ENCODE measurements around the gene ADISSP.

The ADISSP gene

GRCh38 chr20:3778976-3779375, 11.4 kb upstream of the ADISSP start:
- DNase-seq = no peak

GRCh38 chr20:3777716-3778629, 10.4 kb upstream of the ADISSP start:
- DNase-seq = peak; percentile 28

GRCh38 chr20:3777381-3777715, 9.8 kb upstream of the ADISSP start:
- no peak for DNase-seq

GRCh38 chr20:3775457-3776108, 8.0 kb upstream of the ADISSP start:
- DNase-seq = no peak

GRCh38 chr20:3771552-3772058, 4.1 kb upstream of the ADISSP start:
- no peak for DNase-seq

- DNase-seq = peak; percentile 87
Observed at GRCh38 chr20:3768342-3769130, 983 bp upstream of the ADISSP start.

- no peak for DNase-seq
Observed at GRCh38 chr20:3767110-3767426, 485 bp downstream of the ADISSP start.

- DNase-seq = no peak
Observed at GRCh38 chr20:3766422-3767109, 987 bp downstream of the ADISSP start.

GRCh38 chr20:3765171-3765882, 2.2 kb downstream of the ADISSP start:
- DNase-seq = no peak

- no peak for DNase-seq
Observed at GRCh38 chr20:3764659-3765058, 2.9 kb downstream of the ADISSP start.

GRCh38 chr20:3763671-3764601, 3.6 kb downstream of the ADISSP start:
- no peak for DNase-seq

- DNase-seq = no peak
Observed at GRCh38 chr20:3760655-3761348, 6.8 kb downstream of the ADISSP start.

- DNase-seq = no peak
Observed at GRCh38 chr20:3759884-3760283, 7.7 kb downstream of the ADISSP start.

- DNase-seq = no peak
Observed at GRCh38 chr20:3759316-3759823, 8.2 kb downstream of the ADISSP start.

GRCh38 chr20:3758566-3758965, 9.0 kb downstream of the ADISSP start:
- DNase-seq = no peak

GRCh38 chr20:3757268-3757667, 10.3 kb downstream of the ADISSP start:
- DNase-seq = no peak

- DNase-seq = no peak
Observed at GRCh38 chr20:3755814-3756480, 11.6 kb downstream of the ADISSP start.

GRCh38 chr20:3755269-3755668, 12.3 kb downstream of the ADISSP start:
- DNase-seq = no peak

GRCh38 chr20:3754276-3754630, 13.3 kb downstream of the ADISSP start:
- no peak for DNase-seq
